HepG2 (cell line): ENCODE data around the gene ADCY9. TPM values are rescaled to one million over a fixed set of nuclear protein-coding genes. Genes with fewer than 3 reads are reported as not detected.

Experiments used
- FOXC1 ChIP-seq: sonication (generic); formaldehyde crosslinking; IDR thresholded peaks from 2 replicates; pipeline ENCODE4 v1.8.0; 2022; ENCODE audit warnings: mild to moderate bottlenecking, missing genetic modification reagents, borderline replicate concordance
- KLF6 ChIP-seq: IDR thresholded peaks from 2 replicates; pipeline ENCODE4 v1.8.0; 2016; ENCODE audit warnings: missing biosample characterization, missing genetic modification reagents
- ZNF326 ChIP-seq: sonication (generic); formaldehyde crosslinking; IDR thresholded peaks from 2 replicates; pipeline ENCODE4 v1.4.0; 2020; ENCODE audit warnings: missing genetic modification reagents, borderline replicate concordance
- ZNF703 ChIP-seq: sonication (generic); formaldehyde crosslinking; IDR thresholded peaks from 2 replicates; pipeline ENCODE4 v1.5.1; 2020; ENCODE audit warnings: missing genetic modification reagents, mild to moderate bottlenecking, moderate library complexity, borderline replicate concordance
- polyA plus RNA-seq, 8 experiments: library from polyadenylated mRNA; depleted of rRNA in 3 of 8; stranded (reverse) in 7 of 8; unstranded in 1 of 8; fragments of >200 nt; fragmentation: Illumina TruSeq in 4 of 8; extraction: Trizol in 4 of 8; gene quantifications; 2 replicates each; pipeline versions ENCODE4 v1.2.1 to v1.2.3, GENCODE V29; 2011 to 2016; ENCODE audit warnings: low read depth in 4 of 8, missing spikeins in 1 of 8, mixed read lengths in 1 of 8; ENCODE audit not compliant: insufficient read depth in 1 of 8
- total RNA-seq, 5 experiments: library from RNA; depleted of rRNA; stranded (reverse); fragments of >200 nt; fragmentation: Illumina TruSeq; extraction: Trizol; gene quantifications; 2 replicates each; pipeline ENCODE4 v1.2.3, GENCODE V29; 2016; ENCODE audit warnings: low read depth in 1 of 5
- TF ChIP-seq, protein P1 (sequence below): sonication (generic); formaldehyde crosslinking; IDR thresholded peaks from 2 replicates; pipeline ENCODE4 v1.4.0; 2020; ENCODE audit warnings: mild to moderate bottlenecking, missing genetic modification reagents, borderline replicate concordance
- TF ChIP-seq, protein P2 (sequence below): sonication (generic); formaldehyde crosslinking; IDR thresholded peaks from 2 replicates; pipeline ENCODE4 v1.4.0; 2020; ENCODE audit warnings: missing genetic modification reagents, borderline replicate concordance
- TF ChIP-seq, protein P3 (sequence below): sonication (generic); formaldehyde crosslinking; IDR thresholded peaks from 2 replicates; pipeline ENCODE4 v1.8.1; 2023; ENCODE audit warnings: mild to moderate bottlenecking, missing genetic modification reagents
- TF ChIP-seq, protein P4 (sequence below): IDR thresholded peaks from 2 replicates; pipeline ENCODE4 v1.6.1; 2016; ENCODE audit warnings: low read depth, control low read depth
- TF ChIP-seq, protein P5 (sequence below), 2 experiments: IDR thresholded peaks; 2 replicates each; pipeline ENCODE4 v1.6.1; 2011 to 2012; ENCODE audit warnings: low read length in 2 of 2, borderline replicate concordance in 1 of 2, low read depth in 1 of 2, mild to moderate bottlenecking in 1 of 2, moderate library complexity in 1 of 2
- TF ChIP-seq, protein P6 (sequence below): IDR thresholded peaks from 2 replicates; pipeline ENCODE4 v1.6.1; 2018; ENCODE audit warnings: missing genetic modification reagents, mild to moderate bottlenecking, missing compliant biosample characterization

ADCY9 gene
- total and polyA plus RNA-seq, 2 of the 13 experiments (the other 11 are each of a cell fraction or from before 2014, with no cell fraction given): 11.2 to 13.9 TPM

DNA sequence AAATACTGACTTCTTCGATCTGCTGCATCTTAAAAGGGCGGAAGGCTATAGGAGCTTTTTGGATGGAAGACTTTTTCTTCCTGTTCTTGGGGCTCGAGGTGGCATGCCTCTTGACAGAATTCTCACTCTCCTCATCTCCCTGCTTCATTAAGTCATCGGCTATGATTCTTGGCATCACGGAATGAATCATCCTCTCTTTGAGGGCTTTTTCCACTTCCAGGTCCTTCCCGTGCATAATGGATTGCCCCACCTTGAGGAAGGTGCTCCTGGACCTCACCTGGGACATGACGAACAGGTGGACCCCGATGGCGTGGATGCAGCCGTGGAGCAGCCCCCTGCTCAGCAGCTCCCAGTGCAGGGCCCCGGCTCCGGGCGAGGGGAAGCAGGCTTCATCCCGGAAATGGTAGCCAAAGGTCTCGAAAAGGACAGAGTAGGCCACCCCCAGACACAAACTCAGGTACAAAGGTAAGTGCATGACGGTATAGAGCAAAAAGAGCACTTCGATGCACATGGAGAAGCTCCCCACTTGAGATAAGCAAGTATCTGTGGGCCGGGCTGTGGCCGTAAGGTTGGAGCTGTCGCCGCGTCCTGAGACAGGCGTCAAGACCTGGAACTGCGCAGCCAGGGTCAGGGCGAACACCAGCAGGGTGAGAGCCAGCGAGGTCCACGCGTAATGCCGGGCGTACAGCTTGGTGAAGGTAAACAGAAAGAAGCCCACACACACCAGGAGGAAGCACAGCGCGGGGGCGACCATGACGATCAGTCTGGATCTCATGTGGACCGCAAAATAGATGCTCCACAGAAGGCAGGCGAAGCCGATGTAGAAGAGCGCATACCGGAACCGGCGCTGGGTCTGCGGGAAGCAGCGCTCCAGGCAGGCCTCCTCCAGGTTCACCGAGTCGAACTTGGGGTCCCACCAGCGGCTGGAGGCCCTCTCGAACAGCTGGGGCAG lies 1.7 kb downstream of the ADCY9 start (continued):
- TF ChIP-seq ZNF703: no peak
- TF ChIP-seq FOXC1 (CRISPR knock-in tag): no peak
- TF ChIP-seq, protein P1, sequence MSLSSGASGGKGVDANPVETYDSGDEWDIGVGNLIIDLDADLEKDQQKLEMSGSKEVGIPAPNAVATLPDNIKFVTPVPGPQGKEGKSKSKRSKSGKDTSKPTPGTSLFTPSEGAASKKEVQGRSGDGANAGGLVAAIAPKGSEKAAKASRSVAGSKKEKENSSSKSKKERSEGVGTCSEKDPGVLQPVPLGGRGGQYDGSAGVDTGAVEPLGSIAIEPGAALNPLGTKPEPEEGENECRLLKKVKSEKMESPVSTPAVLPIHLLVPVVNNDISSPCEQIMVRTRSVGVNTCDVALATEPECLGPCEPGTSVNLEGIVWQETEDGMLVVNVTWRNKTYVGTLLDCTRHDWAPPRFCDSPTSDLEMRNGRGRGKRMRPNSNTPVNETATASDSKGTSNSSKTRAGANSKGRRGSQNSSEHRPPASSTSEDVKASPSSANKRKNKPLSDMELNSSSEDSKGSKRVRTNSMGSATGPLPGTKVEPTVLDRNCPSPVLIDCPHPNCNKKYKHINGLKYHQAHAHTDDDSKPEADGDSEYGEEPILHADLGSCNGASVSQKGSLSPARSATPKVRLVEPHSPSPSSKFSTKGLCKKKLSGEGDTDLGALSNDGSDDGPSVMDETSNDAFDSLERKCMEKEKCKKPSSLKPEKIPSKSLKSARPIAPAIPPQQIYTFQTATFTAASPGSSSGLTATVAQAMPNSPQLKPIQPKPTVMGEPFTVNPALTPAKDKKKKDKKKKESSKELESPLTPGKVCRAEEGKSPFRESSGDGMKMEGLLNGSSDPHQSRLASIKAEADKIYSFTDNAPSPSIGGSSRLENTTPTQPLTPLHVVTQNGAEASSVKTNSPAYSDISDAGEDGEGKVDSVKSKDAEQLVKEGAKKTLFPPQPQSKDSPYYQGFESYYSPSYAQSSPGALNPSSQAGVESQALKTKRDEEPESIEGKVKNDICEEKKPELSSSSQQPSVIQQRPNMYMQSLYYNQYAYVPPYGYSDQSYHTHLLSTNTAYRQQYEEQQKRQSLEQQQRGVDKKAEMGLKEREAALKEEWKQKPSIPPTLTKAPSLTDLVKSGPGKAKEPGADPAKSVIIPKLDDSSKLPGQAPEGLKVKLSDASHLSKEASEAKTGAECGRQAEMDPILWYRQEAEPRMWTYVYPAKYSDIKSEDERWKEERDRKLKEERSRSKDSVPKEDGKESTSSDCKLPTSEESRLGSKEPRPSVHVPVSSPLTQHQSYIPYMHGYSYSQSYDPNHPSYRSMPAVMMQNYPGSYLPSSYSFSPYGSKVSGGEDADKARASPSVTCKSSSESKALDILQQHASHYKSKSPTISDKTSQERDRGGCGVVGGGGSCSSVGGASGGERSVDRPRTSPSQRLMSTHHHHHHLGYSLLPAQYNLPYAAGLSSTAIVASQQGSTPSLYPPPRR (CRISPR knock-in tag): no peak
- TF ChIP-seq ZNF326 (CRISPR knock-in tag): no peak
- no peak for TF ChIP-seq KLF6 (CRISPR knock-in tag)
- TF ChIP-seq, protein P2, sequence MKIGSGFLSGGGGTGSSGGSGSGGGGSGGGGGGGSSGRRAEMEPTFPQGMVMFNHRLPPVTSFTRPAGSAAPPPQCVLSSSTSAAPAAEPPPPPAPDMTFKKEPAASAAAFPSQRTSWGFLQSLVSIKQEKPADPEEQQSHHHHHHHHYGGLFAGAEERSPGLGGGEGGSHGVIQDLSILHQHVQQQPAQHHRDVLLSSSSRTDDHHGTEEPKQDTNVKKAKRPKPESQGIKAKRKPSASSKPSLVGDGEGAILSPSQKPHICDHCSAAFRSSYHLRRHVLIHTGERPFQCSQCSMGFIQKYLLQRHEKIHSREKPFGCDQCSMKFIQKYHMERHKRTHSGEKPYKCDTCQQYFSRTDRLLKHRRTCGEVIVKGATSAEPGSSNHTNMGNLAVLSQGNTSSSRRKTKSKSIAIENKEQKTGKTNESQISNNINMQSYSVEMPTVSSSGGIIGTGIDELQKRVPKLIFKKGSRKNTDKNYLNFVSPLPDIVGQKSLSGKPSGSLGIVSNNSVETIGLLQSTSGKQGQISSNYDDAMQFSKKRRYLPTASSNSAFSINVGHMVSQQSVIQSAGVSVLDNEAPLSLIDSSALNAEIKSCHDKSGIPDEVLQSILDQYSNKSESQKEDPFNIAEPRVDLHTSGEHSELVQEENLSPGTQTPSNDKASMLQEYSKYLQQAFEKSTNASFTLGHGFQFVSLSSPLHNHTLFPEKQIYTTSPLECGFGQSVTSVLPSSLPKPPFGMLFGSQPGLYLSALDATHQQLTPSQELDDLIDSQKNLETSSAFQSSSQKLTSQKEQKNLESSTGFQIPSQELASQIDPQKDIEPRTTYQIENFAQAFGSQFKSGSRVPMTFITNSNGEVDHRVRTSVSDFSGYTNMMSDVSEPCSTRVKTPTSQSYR (CRISPR knock-in tag): peak; percentile 16; the same call in 1 of the 2 replicates
- TF ChIP-seq, protein P3, sequence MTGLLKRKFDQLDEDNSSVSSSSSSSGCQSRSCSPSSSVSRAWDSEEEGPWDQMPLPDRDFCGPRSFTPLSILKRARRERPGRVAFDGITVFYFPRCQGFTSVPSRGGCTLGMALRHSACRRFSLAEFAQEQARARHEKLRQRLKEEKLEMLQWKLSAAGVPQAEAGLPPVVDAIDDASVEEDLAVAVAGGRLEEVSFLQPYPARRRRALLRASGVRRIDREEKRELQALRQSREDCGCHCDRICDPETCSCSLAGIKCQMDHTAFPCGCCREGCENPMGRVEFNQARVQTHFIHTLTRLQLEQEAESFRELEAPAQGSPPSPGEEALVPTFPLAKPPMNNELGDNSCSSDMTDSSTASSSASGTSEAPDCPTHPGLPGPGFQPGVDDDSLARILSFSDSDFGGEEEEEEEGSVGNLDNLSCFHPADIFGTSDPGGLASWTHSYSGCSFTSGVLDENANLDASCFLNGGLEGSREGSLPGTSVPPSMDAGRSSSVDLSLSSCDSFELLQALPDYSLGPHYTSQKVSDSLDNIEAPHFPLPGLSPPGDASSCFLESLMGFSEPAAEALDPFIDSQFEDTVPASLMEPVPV (CRISPR knock-in tag): no peak
- TF ChIP-seq, protein P4, sequence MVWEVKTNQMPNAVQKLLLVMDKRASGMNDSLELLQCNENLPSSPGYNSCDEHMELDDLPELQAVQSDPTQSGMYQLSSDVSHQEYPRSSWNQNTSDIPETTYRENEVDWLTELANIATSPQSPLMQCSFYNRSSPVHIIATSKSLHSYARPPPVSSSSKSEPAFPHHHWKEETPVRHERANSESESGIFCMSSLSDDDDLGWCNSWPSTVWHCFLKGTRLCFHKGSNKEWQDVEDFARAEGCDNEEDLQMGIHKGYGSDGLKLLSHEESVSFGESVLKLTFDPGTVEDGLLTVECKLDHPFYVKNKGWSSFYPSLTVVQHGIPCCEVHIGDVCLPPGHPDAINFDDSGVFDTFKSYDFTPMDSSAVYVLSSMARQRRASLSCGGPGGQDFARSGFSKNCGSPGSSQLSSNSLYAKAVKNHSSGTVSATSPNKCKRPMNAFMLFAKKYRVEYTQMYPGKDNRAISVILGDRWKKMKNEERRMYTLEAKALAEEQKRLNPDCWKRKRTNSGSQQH (CRISPR knock-in tag): no peak
- TF ChIP-seq, protein P5, sequence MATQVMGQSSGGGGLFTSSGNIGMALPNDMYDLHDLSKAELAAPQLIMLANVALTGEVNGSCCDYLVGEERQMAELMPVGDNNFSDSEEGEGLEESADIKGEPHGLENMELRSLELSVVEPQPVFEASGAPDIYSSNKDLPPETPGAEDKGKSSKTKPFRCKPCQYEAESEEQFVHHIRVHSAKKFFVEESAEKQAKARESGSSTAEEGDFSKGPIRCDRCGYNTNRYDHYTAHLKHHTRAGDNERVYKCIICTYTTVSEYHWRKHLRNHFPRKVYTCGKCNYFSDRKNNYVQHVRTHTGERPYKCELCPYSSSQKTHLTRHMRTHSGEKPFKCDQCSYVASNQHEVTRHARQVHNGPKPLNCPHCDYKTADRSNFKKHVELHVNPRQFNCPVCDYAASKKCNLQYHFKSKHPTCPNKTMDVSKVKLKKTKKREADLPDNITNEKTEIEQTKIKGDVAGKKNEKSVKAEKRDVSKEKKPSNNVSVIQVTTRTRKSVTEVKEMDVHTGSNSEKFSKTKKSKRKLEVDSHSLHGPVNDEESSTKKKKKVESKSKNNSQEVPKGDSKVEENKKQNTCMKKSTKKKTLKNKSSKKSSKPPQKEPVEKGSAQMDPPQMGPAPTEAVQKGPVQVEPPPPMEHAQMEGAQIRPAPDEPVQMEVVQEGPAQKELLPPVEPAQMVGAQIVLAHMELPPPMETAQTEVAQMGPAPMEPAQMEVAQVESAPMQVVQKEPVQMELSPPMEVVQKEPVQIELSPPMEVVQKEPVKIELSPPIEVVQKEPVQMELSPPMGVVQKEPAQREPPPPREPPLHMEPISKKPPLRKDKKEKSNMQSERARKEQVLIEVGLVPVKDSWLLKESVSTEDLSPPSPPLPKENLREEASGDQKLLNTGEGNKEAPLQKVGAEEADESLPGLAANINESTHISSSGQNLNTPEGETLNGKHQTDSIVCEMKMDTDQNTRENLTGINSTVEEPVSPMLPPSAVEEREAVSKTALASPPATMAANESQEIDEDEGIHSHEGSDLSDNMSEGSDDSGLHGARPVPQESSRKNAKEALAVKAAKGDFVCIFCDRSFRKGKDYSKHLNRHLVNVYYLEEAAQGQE (IDR thresholded peaks at IDR 0.05; ENCODE audit: borderline replicate concordance in 1 of 2, low read depth in 1 of 2, low read length in 2 of 2): no peak
- TF ChIP-seq, protein P6, sequence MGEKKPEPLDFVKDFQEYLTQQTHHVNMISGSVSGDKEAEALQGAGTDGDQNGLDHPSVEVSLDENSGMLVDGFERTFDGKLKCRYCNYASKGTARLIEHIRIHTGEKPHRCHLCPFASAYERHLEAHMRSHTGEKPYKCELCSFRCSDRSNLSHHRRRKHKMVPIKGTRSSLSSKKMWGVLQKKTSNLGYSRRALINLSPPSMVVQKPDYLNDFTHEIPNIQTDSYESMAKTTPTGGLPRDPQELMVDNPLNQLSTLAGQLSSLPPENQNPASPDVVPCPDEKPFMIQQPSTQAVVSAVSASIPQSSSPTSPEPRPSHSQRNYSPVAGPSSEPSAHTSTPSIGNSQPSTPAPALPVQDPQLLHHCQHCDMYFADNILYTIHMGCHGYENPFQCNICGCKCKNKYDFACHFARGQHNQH (CRISPR knock-in tag): no peak
